HG02943 (cell line): ENCODE results near the gene RNF183.
"Not testable (repeated sequence)": the region's sequence is repeated elsewhere in the genome, so short reads cannot be mapped to it uniquely, and the experiment has no call there.

Source experiments
- ATAC-seq: cut with Tn5 transposase; IDR thresholded peaks from one replicate; pipeline ENCODE4 v1.9.1; 2021; ENCODE audit warnings: mild to moderate bottlenecking, low read depth, moderate library complexity; ENCODE audit not compliant: unreplicated experiment

RNF183 gene

DNA sequence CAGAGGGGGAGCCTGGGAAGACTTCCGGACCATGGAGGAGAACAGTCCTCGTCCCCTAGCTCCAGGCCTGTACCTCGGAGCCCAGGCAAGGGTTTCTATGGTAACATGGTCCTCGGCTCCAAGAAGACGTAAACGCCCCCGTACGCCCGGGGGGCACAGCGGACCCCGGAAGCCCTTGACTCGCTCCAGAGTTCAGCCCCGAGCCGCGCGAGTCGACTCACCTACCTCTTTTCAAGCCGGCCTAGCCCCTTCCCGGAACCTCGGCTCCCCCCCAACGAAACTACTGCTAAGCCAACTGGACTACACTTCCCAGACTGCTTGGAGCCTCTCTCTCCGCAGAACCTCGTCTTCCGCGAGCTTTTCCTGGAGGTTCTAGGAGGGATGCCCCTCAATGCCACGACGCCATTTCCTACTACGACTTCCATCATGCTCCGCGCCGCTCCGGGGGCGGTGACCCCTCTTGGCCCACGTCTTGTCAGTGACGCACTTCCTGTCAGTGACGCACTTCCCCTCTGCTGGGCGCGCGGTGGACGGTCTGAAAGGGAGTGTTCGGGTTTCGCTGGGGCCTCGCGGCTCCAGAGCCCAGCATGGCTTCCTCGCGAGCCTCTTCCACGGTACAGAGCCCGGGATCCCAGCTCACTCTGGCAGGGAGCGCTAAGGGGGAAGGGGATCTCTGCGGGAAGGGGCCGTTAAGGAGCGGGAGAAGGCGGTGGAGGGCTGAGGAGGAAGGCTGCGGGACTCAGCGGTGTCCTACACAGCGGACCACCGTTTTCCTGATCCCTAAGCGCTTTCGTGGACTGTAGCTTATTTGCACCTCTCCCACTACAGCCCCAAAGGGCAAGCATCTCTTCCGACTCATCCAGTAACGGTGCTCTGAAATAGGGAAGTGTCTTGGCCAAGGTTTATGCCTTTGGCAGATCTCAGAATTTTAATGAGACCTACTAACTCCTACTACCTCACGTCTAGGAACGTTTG, 27.7 kb downstream of the RNF183 start, which contains the start of the genes CDC26 and PRPF4:
TSS of gene CDC26 (minus strand) at position 416 of the 975 bp plus-strand sequence. CDS start 3,065 bp downstream, outside the sequence.
TSS of gene PRPF4 (plus strand) at position 502 of the 975 bp plus-strand sequence. CDS start at position 588, 86 bp downstream.
- ATAC-seq: peak; percentile 98

- no peak for ATAC-seq
These were observed 28.6 kb downstream of the RNF183 start for GRCh38 chr9:113274474-113275156.

DNA sequence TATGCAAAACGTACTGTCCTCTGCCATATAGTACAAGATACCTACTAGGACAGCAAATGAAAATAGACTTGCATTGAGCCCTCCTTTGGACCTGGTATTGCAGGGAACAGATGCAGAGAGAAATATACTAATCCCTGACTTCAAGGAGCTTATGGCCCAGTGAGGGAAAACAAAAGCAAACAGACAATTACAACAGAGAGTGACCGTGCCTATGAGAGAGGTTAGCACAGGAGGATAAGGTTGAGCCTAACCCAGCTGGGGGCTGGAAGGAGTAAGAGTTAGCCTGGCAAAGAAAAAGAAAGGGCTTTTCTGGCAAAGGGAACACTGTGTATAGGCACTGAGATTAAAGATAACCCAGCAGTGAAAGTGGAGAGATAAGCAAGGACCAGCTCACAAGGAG, 33.3 kb downstream of the RNF183 start:
- ATAC-seq: no peak

GRCh38 chr9:113269355-113269754, 33.8 kb downstream of the RNF183 start:
- no peak for ATAC-seq

DNA sequence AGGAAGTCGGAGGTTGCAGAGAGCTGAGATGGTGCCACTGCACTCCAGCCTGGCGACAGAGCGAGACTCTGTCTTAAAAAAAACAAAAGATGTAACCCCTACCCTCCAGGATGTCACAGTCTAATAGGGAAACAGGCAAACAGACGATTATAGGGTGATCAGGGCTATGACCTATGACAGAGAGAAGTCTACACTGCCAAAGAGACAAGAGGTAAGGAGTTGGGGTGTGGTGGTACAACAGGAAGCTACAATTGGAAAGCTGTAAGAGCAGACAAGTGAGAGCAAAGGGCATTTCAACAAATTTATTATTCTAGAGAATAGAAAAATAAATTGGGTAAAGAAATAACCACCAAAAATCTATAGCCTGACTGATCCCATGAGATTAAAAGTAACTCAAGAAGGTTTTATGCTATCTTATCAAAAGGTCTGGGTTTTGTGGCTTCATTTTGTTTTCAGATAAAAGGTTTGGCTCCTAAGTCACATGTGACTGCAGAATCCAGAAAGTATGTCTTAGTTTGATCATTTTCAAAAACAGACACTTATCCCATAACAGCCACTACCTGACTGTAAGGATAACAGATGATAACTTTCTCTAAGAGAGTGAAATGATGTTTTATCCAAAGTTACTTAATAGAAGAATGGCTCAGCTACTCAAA, 35.1 kb downstream of the RNF183 start:
- no peak for ATAC-seq

DNA sequence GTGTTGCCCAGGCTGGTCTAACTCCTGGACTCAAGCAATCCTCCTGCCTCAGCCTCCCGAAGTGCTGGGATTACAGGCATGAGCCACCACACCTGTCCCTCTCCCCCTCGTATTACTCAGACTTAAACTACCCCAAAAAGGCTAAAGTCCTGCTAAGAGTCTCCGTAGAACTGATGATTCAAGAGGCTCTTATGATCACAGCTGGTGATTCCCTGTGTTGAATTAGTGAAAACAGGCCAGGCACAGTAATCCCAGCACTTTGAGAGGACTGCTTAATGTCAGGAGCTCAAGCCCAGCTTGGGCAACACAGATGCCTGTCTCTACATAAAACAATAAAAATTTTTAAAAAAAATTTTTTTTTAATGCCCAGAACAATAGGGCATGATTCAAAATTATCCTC, 37.0 kb downstream of the RNF183 start:
- ATAC-seq: no peak

DNA sequence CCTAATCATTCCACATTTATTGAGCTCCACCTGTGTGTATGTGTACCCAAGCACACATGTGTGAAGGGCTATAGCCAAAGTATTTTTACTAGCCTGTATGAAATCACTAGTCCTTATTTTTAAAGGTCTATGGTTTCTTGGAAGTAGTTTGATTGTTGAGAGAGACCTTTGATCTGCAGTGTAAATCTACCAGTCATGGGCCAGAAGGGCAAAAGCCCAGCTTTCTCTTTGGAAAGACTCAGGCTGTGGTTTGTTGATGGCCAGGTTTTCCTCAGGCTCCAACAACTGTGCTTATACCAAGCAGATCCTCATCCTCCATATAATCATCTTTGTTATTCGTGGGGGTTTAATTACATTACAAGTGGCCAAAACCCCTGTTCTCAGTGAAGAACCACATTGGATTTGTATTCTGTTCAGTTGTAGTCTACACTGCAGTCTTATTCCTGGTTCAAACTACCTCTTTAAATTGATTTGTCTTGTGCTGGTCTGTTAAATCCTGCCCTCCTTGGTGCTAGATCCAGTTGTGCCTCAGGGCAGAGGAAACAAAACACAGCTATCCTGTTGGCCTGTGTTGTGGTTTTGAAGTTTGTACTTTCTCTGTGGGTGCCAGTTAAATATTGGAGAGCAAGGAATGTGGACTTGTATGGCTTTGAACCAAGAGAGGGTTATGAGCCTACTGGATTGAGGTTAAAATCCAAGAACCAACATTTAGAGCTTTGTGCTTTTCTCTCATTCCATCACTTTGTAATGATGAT, 41.1 kb downstream of the RNF183 start:
- ATAC-seq: no peak

- no peak for ATAC-seq
These were observed 44.9 kb downstream of the RNF183 start for GRCh38 chr9:113258282-113258681.

DNA sequence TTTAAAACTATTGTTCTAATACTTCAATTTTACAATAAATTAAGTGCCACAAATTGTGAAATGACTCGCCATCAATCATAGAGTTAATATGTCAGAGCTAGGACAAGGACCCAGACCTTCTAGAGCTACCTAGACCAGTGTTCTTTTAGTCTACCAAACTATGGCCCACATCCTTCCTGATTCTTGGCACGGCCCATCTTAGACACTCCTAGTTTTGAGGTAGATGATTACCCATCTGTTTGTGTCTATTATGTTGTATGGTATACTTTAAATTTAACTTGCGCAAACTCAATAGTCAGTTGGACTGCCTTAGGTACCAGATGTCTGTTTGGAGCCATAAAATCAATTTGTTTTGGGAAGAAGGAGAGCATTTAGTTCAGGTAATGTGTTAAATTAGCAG, 45.3 kb downstream of the RNF183 start:
- no peak for ATAC-seq

DNA sequence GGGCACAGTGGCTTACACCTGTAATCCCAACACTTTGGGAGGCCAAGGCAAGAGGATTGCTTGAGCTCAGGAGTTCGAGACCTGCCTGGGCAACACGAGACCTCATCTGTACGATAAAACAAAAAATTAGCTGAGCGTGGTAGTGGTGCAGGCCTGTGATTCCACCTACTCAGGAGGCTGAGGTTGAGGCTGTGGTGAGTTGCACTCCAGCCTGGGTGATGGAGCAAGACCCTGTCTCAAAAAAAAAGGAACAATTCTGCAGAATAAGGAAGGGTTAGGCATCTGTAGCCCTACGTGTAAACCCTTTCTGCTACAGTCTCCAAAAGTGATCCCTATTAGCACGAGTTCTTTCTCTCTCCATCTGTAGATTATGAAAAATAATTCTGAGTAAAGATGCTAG, 47.7 kb downstream of the RNF183 start:
- ATAC-seq: no peak

DNA sequence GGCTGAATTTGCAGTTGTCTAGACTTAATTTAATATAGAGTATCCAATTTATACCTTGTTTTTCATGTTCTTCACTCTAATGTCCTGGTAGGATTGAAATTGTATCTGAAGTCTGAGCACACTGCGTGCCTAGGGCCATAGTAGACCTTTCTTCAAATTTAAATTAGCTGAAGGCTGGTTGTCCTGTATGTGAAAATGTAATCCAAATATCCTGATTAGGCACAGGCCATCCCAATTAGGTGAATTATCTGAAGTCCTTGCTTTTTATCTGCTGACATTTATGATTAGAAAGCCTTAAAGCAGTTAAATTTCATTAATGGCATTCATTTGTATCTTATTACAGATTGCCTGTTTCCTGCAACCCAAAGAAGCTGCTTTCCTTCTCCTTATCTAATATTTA, 48.2 kb downstream of the RNF183 start:
- no peak for ATAC-seq

- ATAC-seq: no peak
These were observed 52.4 kb downstream of the RNF183 start for GRCh38 chr9:113250807-113251206.

- not testable (repeated sequence) for ATAC-seq
These were observed 53.5 kb downstream of the RNF183 start for GRCh38 chr9:113249661-113250060.

DNA sequence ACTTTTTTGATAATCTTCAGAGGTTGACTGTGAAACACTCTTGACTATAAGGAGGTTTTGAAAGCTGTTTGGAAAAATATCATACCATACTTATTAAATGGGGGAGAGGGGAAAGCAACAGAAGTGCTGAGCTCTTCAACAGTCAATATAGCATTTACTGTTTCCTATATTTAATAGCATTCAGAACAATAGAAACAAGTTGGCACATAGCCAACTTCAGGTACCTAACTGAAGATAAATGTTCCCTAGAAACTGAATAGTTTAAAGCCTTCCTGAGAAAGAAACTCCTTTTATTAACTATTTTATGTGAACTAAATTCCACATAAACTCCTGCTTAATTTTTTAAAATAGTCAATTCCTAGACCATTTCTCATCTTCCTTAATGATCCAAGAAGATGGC, 55.5 kb downstream of the RNF183 start:
- no peak for ATAC-seq
